Measurements from ENCODE around the gene LDLRAD1.
"Not testable (repeated sequence)": the region's sequence is repeated elsewhere in the genome, so short reads cannot be mapped to it uniquely, and the experiment has no call there.

The LDLRAD1 gene

GRCh38 chr1:53992085-53992874, 25.7 kb downstream of the LDLRAD1 start:
- no peak for DNase-seq (ENCODE audit: low read depth in 2 of 2)

- DNase-seq (ENCODE audit: low read depth in 2 of 2): no peak
Measured at GRCh38 chr1:53987880-53988279, 30.1 kb downstream of the LDLRAD1 start.

DNA sequence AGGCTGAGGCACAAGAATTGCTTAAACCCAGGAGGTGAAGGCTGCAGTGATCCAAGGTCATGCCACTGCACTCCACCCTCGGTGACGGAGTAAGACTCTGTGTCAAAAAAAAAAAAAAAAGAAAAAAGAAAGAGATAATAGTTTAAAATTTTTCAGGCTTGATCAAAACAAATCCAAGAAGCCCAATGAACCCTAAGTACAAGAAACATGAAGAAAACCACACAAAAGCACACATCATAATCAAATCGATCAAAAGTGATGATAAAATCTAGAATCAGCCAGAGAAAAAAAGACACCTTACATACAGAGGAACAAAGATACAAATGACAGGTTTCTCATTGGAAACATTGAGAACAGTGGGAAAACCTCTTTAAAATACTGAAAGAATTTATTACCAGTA, 31.5 kb downstream of the LDLRAD1 start:
- DNase-seq (ENCODE audit: low read depth in 2 of 2): no peak

- DNase-seq (ENCODE audit: low read depth in 2 of 2): no peak
Measured at GRCh38 chr1:53984726-53985125, 33.3 kb downstream of the LDLRAD1 start.

DNA sequence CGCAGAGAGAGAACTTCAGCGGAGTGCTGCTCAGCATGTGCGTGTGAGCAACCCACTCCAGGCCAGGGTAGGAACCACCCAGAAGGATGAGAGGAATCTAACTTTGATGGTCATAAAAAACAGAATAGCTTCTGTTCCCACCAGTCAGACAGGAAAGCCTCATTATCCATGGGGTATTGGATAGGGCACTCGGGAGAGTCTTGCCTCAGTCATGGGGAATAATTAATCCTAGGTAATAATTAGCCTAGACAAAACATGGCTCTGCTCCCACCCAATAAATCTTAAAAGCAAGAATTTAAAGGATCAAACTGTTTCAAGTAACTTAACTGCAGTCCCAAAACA, 35.3 kb downstream of the LDLRAD1 start:
- no peak for DNase-seq (ENCODE audit: low read depth in 2 of 2)

GRCh38 chr1:53982034-53982762, 35.8 kb downstream of the LDLRAD1 start:
- no peak for DNase-seq (ENCODE audit: low read depth in 2 of 2)

- no peak for DNase-seq (ENCODE audit: low read depth in 2 of 2)
Measured at GRCh38 chr1:53981220-53981619, 36.8 kb downstream of the LDLRAD1 start.

GRCh38 chr1:53979712-53980450, 38.1 kb downstream of the LDLRAD1 start:
- DNase-seq (ENCODE audit: low read depth in 2 of 2): no peak

DNA sequence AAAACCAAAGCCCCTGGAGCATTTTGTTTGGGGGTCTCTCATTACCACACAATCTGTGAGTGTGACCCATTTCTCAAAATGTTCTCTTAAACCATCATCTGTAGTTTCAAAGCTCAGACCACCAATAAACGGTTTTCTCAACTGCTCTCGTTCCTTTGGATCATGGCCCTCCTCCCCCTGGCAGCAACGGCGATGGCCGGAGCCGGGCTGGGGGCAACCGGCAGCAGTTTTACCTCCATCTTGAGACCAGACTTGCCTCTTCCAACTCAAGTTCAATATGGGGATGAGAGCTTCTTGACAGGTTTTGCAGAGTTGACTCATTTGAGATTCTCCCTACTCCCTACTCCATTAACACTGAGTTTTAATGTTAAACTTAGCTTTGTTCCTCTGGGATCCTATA, 42.1 kb downstream of the LDLRAD1 start:
- no peak for DNase-seq (ENCODE audit: low read depth in 2 of 2)

DNA sequence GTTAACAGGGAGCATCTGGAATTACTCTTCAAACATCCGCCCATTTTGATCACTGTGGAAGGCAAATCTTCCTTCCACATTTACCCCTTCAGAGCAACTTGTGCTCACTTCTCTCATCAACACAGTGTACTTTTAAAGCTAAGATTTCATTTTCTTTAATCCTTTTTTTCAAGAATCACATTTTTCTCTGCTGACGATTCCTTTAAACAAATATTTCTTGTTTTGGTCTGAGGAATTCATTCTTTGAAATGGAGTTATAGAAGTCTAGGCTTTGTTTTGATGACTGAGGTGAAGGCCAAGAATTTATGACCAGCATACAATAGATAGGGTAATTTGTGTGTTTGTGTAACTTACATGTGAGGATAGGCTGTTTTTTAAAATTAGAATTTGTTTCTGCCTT, 46.3 kb downstream of the LDLRAD1 start:
- no peak for DNase-seq (ENCODE audit: low read depth in 2 of 2)

DNA sequence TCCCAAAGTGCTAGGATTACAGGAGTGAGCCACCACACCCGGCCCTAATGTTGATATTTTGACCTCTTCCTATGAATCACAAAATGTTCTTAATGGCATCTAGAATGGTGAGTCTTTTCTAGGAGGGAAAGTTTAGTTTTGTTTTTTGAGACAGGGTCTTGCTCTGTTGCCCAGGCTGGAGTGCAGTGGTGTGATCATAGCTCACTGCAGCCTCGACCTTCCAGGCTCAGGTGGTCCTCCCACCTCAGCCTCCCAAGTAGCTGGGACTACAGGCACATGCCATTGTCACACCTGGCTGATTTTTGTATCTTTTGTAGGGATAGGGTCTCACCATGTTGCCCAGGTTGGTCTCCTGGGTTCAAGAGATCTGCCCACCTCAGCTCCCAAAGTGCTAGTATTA, 48.7 kb downstream of the LDLRAD1 start:
- not testable (repeated sequence) for DNase-seq (ENCODE audit: low read depth in 2 of 2)

- DNase-seq (ENCODE audit: low read depth in 2 of 2): no peak
Measured at GRCh38 chr1:53968125-53968513, 49.9 kb downstream of the LDLRAD1 start.

DNA sequence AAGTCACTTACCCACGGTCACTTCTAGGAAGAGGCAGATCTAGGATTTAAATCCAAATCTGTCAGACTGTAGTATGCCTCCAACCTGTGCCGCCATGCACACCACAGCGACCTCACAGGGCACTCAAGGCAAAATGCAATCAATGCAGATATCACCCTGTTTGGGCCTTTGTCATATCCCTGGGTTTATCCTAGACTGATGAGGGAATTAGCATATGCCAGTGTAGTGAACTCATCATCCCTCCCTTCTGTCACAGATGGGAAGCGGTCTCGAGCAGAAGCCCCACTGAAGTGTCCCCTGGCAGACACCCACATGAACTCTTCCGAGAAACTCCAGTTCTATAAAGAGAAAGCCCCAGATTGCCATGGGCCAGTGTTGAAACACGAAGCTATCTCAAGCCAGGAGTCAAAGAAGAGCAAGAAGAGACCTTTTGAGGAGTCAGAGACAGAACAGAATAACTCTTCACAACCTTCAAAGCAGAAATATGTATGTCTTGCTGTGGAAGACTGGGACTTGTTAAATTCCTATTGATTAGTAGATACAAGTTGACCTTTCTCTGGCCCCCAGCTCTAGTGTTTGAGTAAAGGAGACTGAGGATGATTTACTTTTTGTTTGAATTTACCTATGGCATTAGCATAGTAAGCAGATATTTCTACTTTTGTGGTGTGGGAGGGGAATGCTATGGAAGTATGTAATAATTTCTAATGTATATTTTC, 50.4 kb downstream of the LDLRAD1 start:
- no peak for DNase-seq (ENCODE audit: low read depth in 2 of 2)

DNA sequence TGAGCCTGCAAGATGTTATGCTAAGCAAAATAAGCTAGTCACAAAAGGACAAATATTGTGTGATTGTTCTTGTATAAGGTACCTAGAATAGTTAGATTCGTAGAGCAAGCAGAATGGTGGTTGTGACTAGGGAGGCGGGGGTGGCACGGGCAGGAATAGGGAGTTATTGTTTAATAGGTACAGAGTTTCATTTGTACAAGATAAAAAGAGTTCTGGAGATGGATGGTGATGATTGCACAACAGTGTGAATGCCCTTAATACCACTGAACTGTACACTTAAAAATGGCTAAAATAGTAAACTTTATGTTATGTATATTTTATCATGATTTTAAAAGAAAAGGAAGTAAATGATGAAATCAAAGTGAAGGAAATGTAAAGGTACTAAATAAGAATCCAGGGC, 51.2 kb downstream of the LDLRAD1 start:
- DNase-seq (ENCODE audit: low read depth in 2 of 2): no peak

DNA sequence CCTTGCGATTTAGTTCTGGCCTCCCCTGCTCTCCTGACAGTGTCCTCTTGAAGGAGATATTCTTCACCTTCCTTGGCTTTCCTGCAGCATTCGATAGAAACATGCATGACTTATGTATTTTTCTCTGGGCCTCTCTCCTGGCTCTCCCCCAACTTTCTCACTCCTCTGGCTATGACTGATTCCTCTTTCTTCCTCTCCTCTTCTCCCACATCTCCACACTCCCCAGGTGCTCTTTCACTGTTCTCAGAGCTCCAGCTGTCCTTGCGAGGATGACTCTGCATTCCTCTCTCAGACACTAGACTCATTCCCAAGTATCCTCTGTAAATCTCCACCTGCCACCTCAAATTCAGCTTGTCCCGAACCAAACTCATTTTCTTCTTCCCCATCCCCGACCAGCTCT, 53.9 kb downstream of the LDLRAD1 start:
- DNase-seq (ENCODE audit: low read depth in 2 of 2): no peak

- no peak for DNase-seq (ENCODE audit: low read depth in 2 of 2)
Measured at GRCh38 chr1:53963460-53963859, 54.5 kb downstream of the LDLRAD1 start.

DNA sequence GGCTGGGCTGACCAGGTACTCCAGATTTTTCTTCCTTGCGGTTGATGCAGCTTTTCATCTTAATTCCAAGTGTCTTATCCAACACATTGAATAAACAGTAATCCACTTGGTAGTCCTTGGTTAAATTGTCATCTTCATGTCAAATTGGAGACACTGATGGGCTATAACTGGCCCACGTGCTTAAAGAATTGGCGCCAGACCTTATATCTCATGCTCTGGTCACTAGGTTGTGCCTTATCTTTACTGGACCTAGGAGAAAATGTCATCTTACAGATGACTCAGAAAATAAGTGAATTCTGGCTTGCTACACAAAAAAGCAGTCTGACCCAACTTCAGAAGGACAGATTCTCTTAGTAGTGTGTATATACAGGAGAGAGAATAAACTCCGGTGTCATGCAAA, 55.6 kb downstream of the LDLRAD1 start:
- no peak for DNase-seq (ENCODE audit: low read depth in 2 of 2)

- DNase-seq (ENCODE audit: low read depth in 2 of 2): no peak
Measured at GRCh38 chr1:53959664-53960250, 58.2 kb downstream of the LDLRAD1 start.

Data from stimulated activated CD8-positive, alpha-beta memory T cell treated with anti-CD3 and anti-CD28 coated beads, Interleukin-15, amount 100 ng/mL, for 4 hours (primary cell).